Measurements from ENCODE around the gene EIF2S1.

EIF2S1 gene

DNA sequence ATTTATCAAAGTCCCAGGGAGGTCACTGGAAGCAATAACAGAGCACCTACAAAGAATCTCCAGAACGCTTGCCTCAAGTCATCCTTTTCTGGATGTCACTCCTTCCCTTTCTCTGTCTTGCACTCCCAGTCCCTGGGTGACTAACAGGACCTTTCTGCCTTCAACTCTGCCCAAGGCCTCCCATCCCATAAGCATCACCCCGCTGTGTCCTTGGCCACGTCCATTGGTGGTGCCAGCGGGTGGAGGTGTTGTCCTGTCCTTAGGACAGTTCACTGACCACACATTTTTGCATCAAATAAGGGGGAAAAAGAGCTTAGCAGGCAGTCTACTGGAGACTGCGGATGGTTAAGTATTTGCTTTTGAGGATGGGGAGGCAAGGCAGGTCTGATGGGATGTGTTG is 75.5 kb downstream of the EIF2S1 start:
- DNase-seq (ENCODE audit: low read depth, low spot score): no peak
